Astrocyte (in vitro differentiated cells and primary cell): ENCODE results near the gene DCAKD. TPM values are rescaled to one million over a fixed set of nuclear protein-coding genes. Genes with fewer than 3 reads are reported as not detected.

ENCODE experiments used
- DNase-seq: peaks from one replicate; pipeline ENCODE4 v3.0.0-alpha.2; 2010; ENCODE audit warnings: low read depth
- FAIRE-seq: peaks from 2 replicates; lab custom pipeline; 2011; peaks lifted over from hg19 to GRCh38; lab: Jason Lieb, UNC
- H2AFZ ChIP-seq: 2 replicates; pipeline ENCODE4 v1.6.0; 2012; ENCODE audit warnings: low read depth, low read length, inconsistent platforms
- H3K27ac ChIP-seq: 2 replicates; pipeline ENCODE4 v1.5.1; 2011; ENCODE audit warnings: low read depth, low read length, inconsistent platforms
- H3K27me3 ChIP-seq: 2 replicates; pipeline ENCODE4 v1.6.0; 2011; ENCODE audit warnings: low read length, inconsistent platforms; ENCODE audit not compliant: insufficient read depth
- H3K36me3 ChIP-seq: 2 replicates; pipeline ENCODE4 v1.5.1; 2011; ENCODE audit warnings: low read length, inconsistent platforms; ENCODE audit not compliant: insufficient read depth
- H3K4me1 ChIP-seq: 2 replicates; pipeline ENCODE4 v1.5.1; 2011; ENCODE audit warnings: low read length, inconsistent platforms; ENCODE audit not compliant: insufficient read depth
- H3K4me2 ChIP-seq: 2 replicates; pipeline ENCODE4 v1.6.0; 2012; ENCODE audit warnings: low read length, inconsistent platforms
- H3K4me3 ChIP-seq: 2 replicates; pipeline ENCODE4 v1.5.1; 2011; ENCODE audit warnings: low read depth, mild to moderate bottlenecking, low read length, inconsistent platforms; ENCODE audit not compliant: insufficient read depth
- H3K79me2 ChIP-seq: 2 replicates; pipeline ENCODE4 v1.6.0; 2012; ENCODE audit warnings: mild to moderate bottlenecking, low read length, inconsistent platforms; ENCODE audit not compliant: insufficient read depth
- H3K9ac ChIP-seq: 2 replicates; pipeline ENCODE4 v1.6.0; 2012; ENCODE audit warnings: mild to moderate bottlenecking, low read length, inconsistent platforms
- H3K9me3 ChIP-seq: 2 replicates; pipeline ENCODE4 v1.5.1; 2012; ENCODE audit warnings: low read depth, mild to moderate bottlenecking, low read length, inconsistent platforms; ENCODE audit not compliant: insufficient read depth
- H4K20me1 ChIP-seq: 2 replicates; pipeline ENCODE4 v1.6.0; 2012; ENCODE audit warnings: low read length, inconsistent platforms; ENCODE audit not compliant: insufficient read depth
- H3K27ac Mint-ChIP-seq: one replicate; pipeline ENCODE4 v1.8.0; 2021; ENCODE audit warnings: mild to moderate bottlenecking, mixed read lengths; ENCODE audit not compliant: unreplicated experiment
- H3K27me3 Mint-ChIP-seq: one replicate; pipeline ENCODE4 v1.8.0; 2021; ENCODE audit warnings: low read depth, mixed read lengths; ENCODE audit not compliant: unreplicated experiment
- H3K36me3 Mint-ChIP-seq: one replicate; pipeline ENCODE4 v1.8.0; 2021; ENCODE audit warnings: low read depth, mixed read lengths; ENCODE audit not compliant: unreplicated experiment
- H3K4me1 Mint-ChIP-seq: one replicate; pipeline ENCODE4 v1.8.0; 2021; ENCODE audit warnings: low read depth, mixed read lengths; ENCODE audit not compliant: unreplicated experiment
- H3K4me3 Mint-ChIP-seq: one replicate; pipeline ENCODE4 v1.8.0; 2021; ENCODE audit warnings: mild to moderate bottlenecking, moderate library complexity, mixed read lengths; ENCODE audit not compliant: unreplicated experiment
- H3K9me3 Mint-ChIP-seq: one replicate; pipeline ENCODE4 v1.8.0; 2021; ENCODE audit warnings: mild to moderate bottlenecking, mixed read lengths; ENCODE audit not compliant: unreplicated experiment
- EZH2 ChIP-seq: IDR thresholded peaks from 2 replicates; pipeline ENCODE4 v1.6.1; 2012; ENCODE audit warnings: mild to moderate bottlenecking, low read length, inconsistent platforms; ENCODE audit not compliant: insufficient read depth
- total RNA-seq: library from RNA; stranded (reverse); gene quantifications from 2 replicates; pipeline ENCODE4 v1.2.1, GENCODE V29; 2021
- TF ChIP-seq, protein P1 (sequence below): IDR thresholded peaks from 2 replicates; pipeline ENCODE4 v1.5.1; 2011; ENCODE audit warnings: low read depth, mild to moderate bottlenecking, inconsistent platforms, low read length, moderate library complexity; ENCODE audit not compliant: insufficient read depth

DCAKD gene
- total RNA-seq, 1 donor from 2014 or later = 34.8 TPM

GRCh38 chr17:45091778-45092425, 40.5 kb upstream of the DCAKD start:
- peaks cover 31% of the 10 kb centered on the region for H3K36me3 Mint-ChIP-seq
- no peaks in the 10 kb centered on the region for H3K27me3 Mint-ChIP-seq
- TF ChIP-seq, protein P1, sequence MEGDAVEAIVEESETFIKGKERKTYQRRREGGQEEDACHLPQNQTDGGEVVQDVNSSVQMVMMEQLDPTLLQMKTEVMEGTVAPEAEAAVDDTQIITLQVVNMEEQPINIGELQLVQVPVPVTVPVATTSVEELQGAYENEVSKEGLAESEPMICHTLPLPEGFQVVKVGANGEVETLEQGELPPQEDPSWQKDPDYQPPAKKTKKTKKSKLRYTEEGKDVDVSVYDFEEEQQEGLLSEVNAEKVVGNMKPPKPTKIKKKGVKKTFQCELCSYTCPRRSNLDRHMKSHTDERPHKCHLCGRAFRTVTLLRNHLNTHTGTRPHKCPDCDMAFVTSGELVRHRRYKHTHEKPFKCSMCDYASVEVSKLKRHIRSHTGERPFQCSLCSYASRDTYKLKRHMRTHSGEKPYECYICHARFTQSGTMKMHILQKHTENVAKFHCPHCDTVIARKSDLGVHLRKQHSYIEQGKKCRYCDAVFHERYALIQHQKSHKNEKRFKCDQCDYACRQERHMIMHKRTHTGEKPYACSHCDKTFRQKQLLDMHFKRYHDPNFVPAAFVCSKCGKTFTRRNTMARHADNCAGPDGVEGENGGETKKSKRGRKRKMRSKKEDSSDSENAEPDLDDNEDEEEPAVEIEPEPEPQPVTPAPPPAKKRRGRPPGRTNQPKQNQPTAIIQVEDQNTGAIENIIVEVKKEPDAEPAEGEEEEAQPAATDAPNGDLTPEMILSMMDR = no peak
- no peak for TF ChIP-seq EZH2

GRCh38 chr17:45090711-45091110, 39.3 kb upstream of the DCAKD start:
- peak overlapping the region; percentile 16 for H3K27ac ChIP-seq
- H3K4me1 Mint-ChIP-seq = peaks cover 38% of the 10 kb centered on the region
- FAIRE-seq = no peak
- DNase-seq = no peak
- peaks cover 24% of the 10 kb centered on the region for H3K36me3 ChIP-seq
- no peak overlapping the region for H3K4me3 ChIP-seq
- no peak overlapping the region for H3K9ac ChIP-seq
- TF ChIP-seq, protein P1 = no peak
- no peak for TF ChIP-seq EZH2
- no peaks in the 10 kb centered on the region for H3K9me3 Mint-ChIP-seq
- H3K36me3 Mint-ChIP-seq = peaks cover 26% of the 10 kb centered on the region
- H3K4me3 Mint-ChIP-seq = no peak overlapping the region
- no peaks in the 10 kb centered on the region for H3K9me3 ChIP-seq
- H3K27me3 Mint-ChIP-seq = no peaks in the 10 kb centered on the region
- H3K27me3 ChIP-seq = no peaks in the 10 kb centered on the region
- no peak overlapping the region for H2AFZ ChIP-seq
- peak overlapping the region; percentile 42 for H3K27ac Mint-ChIP-seq
- peaks cover 38% of the 10 kb centered on the region for H3K4me1 ChIP-seq
- H4K20me1 ChIP-seq = peaks cover 28% of the 10 kb centered on the region
- peaks cover 15% of the 10 kb centered on the region for H3K79me2 ChIP-seq
- H3K4me2 ChIP-seq = no peak overlapping the region

More at GRCh38 chr17:45091778-45092425, 40.5 kb upstream of the DCAKD start:
- Histone ChIP-seq H2AFZ (no peak overlapping the region), H3K79me2 (peaks cover 15% of the 10 kb centered on the region), H3K4me1 (peaks cover 38% of the 10 kb centered on the region), H3K27me3 (no peaks in the 10 kb centered on the region), H3K9me3 (no peaks in the 10 kb centered on the region), H3K27ac (peak overlapping the region; percentile 94), H3K4me3 (no peak overlapping the region), H3K4me2 (no peak overlapping the region), H4K20me1 (peaks cover 26% of the 10 kb centered on the region), H3K36me3 (peaks cover 33% of the 10 kb centered on the region), H3K9ac (no peak overlapping the region)
- peak; percentile 13 for DNase-seq
- Mint-ChIP-seq H3K4me3 (no peak overlapping the region), H3K27ac (peak overlapping the region; percentile 60), H3K9me3 (no peaks in the 10 kb centered on the region), H3K4me1 (peaks cover 42% of the 10 kb centered on the region)
- FAIRE-seq = no peak

GRCh38 chr17:45088741-45089140, 37.3 kb upstream of the DCAKD start:
- no peaks in the 10 kb centered on the region for H3K27me3 ChIP-seq
- Mint-ChIP-seq H3K27me3 (no peaks in the 10 kb centered on the region), H3K4me3 (no peak overlapping the region), H3K36me3 (peaks cover 19% of the 10 kb centered on the region), H3K4me1 (peaks cover 35% of the 10 kb centered on the region), H3K9me3 (no peaks in the 10 kb centered on the region), H3K27ac (peak overlapping the region; percentile 53)
- H3K27ac ChIP-seq = no peak overlapping the region
- TF ChIP-seq, protein P1 = no peak
- TF ChIP-seq EZH2 = no peak
- DNase-seq = no peak
- no peaks in the 10 kb centered on the region for H3K9me3 ChIP-seq
- H3K9ac ChIP-seq = no peak overlapping the region
- H3K4me2 ChIP-seq = no peak overlapping the region
- peaks cover 28% of the 10 kb centered on the region for H3K36me3 ChIP-seq
- H2AFZ ChIP-seq = no peak overlapping the region
- peaks cover 35% of the 10 kb centered on the region for H3K4me1 ChIP-seq
- no peak for FAIRE-seq
- H3K79me2 ChIP-seq = peaks cover 15% of the 10 kb centered on the region
- H4K20me1 ChIP-seq = peaks cover 28% of the 10 kb centered on the region
- no peak overlapping the region for H3K4me3 ChIP-seq
